Mesendoderm (in vitro differentiated cells): ENCODE results near the gene TMEM229B.

Source experiments
- DNase-seq: peaks from one replicate; pipeline ENCODE4 v3.0.0; 2013
- H2AK5ac ChIP-seq: 2 replicates; pipeline ENCODE4 v1.6.1; 2013; ENCODE audit warnings: low read length, inconsistent platforms
- H2BK120ac ChIP-seq: 2 replicates; pipeline ENCODE4 v1.6.1; 2013; ENCODE audit warnings: low read depth, mild to moderate bottlenecking, low read length, moderate library complexity, mixed read lengths
- H2BK15ac ChIP-seq: replicated peaks from 2 replicates; pipeline ENCODE4 v1.6.1; 2013; ENCODE audit warnings: low read depth, mild to moderate bottlenecking, moderate library complexity
- H2BK5ac ChIP-seq: 2 replicates; pipeline ENCODE4 v1.6.1; 2013; ENCODE audit warnings: low read length, inconsistent platforms
- H3K18ac ChIP-seq: 2 replicates; pipeline ENCODE4 v1.6.1; 2013; ENCODE audit warnings: mild to moderate bottlenecking, low read length, mixed read lengths
- H3K23ac ChIP-seq: one replicate; pipeline ENCODE4 v1.6.1; 2013; ENCODE audit warnings: low read length
- H3K27ac ChIP-seq: 2 replicates; pipeline ENCODE4 v1.5.1; 2013; ENCODE audit warnings: low read depth, mild to moderate bottlenecking, inconsistent platforms, low read length, moderate library complexity
- H3K27me3 ChIP-seq: 2 replicates; pipeline ENCODE4 v1.6.1; 2013; ENCODE audit warnings: low read length, control low read depth, mild to moderate bottlenecking, inconsistent platforms; ENCODE audit not compliant: insufficient read depth, poor library complexity
- H3K36me3 ChIP-seq: 2 replicates; pipeline ENCODE4 v1.6.1; 2013; ENCODE audit warnings: low read length, inconsistent platforms; ENCODE audit not compliant: control insufficient read depth, insufficient read depth
- H3K4ac ChIP-seq: one replicate; pipeline ENCODE4 v1.6.1; 2013; ENCODE audit warnings: low read depth, mild to moderate bottlenecking, low read length, moderate library complexity
- H3K4me1 ChIP-seq: 2 replicates; pipeline ENCODE4 v1.6.1; 2013; ENCODE audit warnings: low read depth, low read length, inconsistent platforms; ENCODE audit not compliant: control insufficient read depth
- H3K4me2 ChIP-seq: 2 replicates; pipeline ENCODE4 v1.6.1; 2013; ENCODE audit warnings: low read length
- H3K4me3 ChIP-seq: 2 replicates; pipeline ENCODE4 v1.5.1; 2013; ENCODE audit warnings: mild to moderate bottlenecking, low read length
- H3K56ac ChIP-seq: one replicate; pipeline ENCODE4 v1.6.1; 2013; ENCODE audit warnings: low read length
- H3K79me1 ChIP-seq: 2 replicates; pipeline ENCODE4 v1.6.1; 2013; ENCODE audit warnings: low read length, inconsistent platforms
- H3K79me2 ChIP-seq: 2 replicates; pipeline ENCODE4 v1.6.1; 2013; ENCODE audit warnings: mild to moderate bottlenecking, low read length; ENCODE audit not compliant: control insufficient read depth, insufficient read depth
- H3K9ac ChIP-seq: 2 replicates; pipeline ENCODE4 v1.6.1; 2013; ENCODE audit warnings: low read length, inconsistent platforms
- H4K5ac ChIP-seq: one replicate; pipeline ENCODE4 v1.6.1; 2013; ENCODE audit warnings: low read length
- H4K8ac ChIP-seq: one replicate; pipeline ENCODE4 v1.6.1; 2013; ENCODE audit warnings: low read depth, mild to moderate bottlenecking, control low read depth, low read length, moderate library complexity
- WGBS: extraction: QIAGEN DNeasy Blood & Tissue Kit; methylation state at CpG from one replicate; pipeline ENCODE4 v1.1.7; 2013; ENCODE audit warnings: low lambda C conversion rate, missing lambda C conversion rate; ENCODE audit not compliant: insufficient coverage; ENCODE audit errors: extremely low coverage; 5-methylcytosine and 5-hydroxymethylcytosine counted together

TMEM229B gene

DNA sequence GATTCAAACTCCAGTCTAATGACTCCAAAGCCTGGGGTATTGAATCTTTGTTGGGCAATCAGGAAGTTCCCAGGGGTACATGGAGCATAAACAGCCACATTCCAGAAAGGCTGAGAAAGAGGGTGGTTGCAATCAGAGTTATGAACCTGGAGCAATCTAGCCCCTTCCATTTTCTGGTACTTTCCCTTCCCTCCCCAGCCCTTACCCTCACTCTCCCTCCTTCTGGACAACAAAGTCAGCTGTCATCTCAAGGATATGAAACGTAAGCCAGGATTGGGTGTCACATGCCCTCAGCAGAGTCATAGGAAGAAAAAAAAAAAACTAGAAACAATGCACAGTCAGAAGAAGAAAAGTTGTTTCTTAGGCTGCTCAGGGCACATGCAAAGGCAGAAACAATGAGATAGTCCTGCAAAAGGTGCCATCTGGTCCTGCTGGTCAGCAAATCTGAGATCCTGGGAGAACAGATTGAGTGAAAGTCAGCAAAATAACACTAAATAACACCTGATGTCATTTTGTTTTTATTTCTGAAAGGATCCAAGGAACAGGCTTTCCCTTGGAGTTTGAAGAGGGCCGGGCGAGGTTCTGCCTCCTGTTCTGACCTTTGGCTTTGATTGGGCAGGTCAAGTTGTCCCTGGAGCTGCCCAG lies 27.1 kb downstream of the TMEM229B start:
- no peak overlapping the region for H2AK5ac ChIP-seq
- no peak overlapping the region for H2BK120ac ChIP-seq
- no peak for DNase-seq
- peak overlapping the region; percentile 56 for H3K56ac ChIP-seq
- no CpG with 5 or more reads among the region's 3 CpGs for WGBS
- no peak overlapping the region for H3K4me2 ChIP-seq
- H2BK5ac ChIP-seq, result no peak overlapping the region
- H3K36me3 ChIP-seq, result no peaks in the 10 kb centered on the region
- H3K79me1 ChIP-seq, result no peaks in the 10 kb centered on the region
- H2BK15ac ChIP-seq, result no peak overlapping the region
- H4K5ac ChIP-seq, result no peak overlapping the region
- H3K9ac ChIP-seq, result no peak overlapping the region
- H3K4ac ChIP-seq, result no peak overlapping the region
- H3K4me3 ChIP-seq, result no peak overlapping the region
- H3K27ac ChIP-seq, result no peak overlapping the region
- no peak overlapping the region for H3K23ac ChIP-seq
- no peak overlapping the region for H4K8ac ChIP-seq
- no peak overlapping the region for H3K18ac ChIP-seq
- H3K27me3 ChIP-seq, result no peaks in the 10 kb centered on the region
- no peaks in the 10 kb centered on the region for H3K79me2 ChIP-seq
- H3K4me1 ChIP-seq, result peaks cover 5% of the 10 kb centered on the region

DNA sequence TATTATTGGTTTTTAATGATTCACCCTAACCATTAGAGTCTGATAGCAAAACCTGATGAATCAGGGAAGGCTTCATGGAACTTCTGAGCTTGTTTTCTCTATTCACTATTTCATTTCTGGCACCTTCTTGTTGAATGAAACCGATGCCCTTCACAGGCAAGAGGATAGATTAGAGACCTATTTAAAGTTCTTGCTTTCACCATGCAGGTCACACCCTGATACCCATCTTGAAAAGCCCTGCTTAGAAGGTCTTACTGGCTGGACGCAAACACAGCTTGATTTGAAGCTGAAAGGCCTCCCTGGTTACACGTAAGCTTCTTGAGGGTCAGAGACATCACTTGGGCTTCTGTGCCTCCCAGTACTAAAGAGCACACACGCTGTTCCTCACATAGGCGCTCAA lies 29.2 kb downstream of the TMEM229B start:
- no peak overlapping the region for H4K8ac ChIP-seq
- no peak overlapping the region for H2AK5ac ChIP-seq
- no peak overlapping the region for H3K9ac ChIP-seq
- no peak overlapping the region for H2BK120ac ChIP-seq
- H2BK15ac ChIP-seq, result no peak overlapping the region
- H3K79me2 ChIP-seq, result no peaks in the 10 kb centered on the region
- WGBS, result no CpG with 5 or more reads among the region's 5 CpGs
- no peak overlapping the region for H3K4me3 ChIP-seq
- no peak overlapping the region for H3K27ac ChIP-seq
- H2BK5ac ChIP-seq, result no peak overlapping the region
- no peaks in the 10 kb centered on the region for H3K79me1 ChIP-seq
- no peak overlapping the region for H3K4me2 ChIP-seq
- H3K4ac ChIP-seq, result no peak overlapping the region
- DNase-seq, result no peak
- H3K27me3 ChIP-seq, result no peaks in the 10 kb centered on the region
- H3K56ac ChIP-seq, result no peak overlapping the region
- peaks cover 5% of the 10 kb centered on the region for H3K4me1 ChIP-seq
- H3K18ac ChIP-seq, result no peak overlapping the region
- H3K23ac ChIP-seq, result no peak overlapping the region
- no peak overlapping the region for H4K5ac ChIP-seq
- H3K36me3 ChIP-seq, result no peaks in the 10 kb centered on the region

DNA sequence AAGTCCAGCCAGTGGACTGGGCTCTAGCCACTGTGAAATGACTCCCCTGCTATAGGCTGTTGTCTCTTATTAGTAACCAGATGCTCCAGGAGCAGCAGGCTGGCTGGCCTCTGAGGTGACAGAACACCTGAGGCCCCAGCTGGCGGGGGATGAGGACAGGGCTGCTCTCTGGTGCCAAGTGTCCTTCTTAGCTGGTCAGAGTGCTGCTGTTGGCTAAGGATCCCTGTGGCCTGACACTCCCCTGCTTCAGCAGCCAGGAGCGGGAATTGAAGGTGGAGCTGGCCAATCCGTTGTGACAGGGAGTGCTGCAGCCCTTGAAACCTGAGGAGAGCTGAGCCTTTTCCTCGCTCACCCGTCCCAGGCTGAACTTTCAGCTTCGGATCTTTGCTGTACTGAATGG lies 30.7 kb downstream of the TMEM229B start:
- peak; percentile 67 for DNase-seq

DNA sequence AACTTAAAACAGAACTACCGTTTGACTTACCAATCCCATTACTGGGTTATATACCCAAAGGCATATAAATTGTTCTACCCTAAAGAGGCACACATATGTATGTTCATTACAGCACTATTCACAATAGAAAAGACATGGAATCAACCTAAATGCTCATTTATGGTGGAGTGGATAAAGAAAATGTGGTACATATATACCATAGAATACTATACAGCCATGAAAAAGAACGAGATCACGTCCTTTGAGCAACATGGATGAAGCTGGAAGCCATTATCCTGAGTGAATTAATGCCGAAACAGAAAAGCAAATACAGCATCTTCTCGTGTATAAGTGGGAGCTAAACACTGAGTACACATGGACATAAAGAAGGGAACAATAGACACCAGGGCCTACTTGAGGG lies 31.8 kb downstream of the TMEM229B start:
- no peak overlapping the region for H3K56ac ChIP-seq
- no peaks in the 10 kb centered on the region for H3K79me1 ChIP-seq
- H3K9ac ChIP-seq, result no peak overlapping the region
- no peak overlapping the region for H2BK5ac ChIP-seq
- H2AK5ac ChIP-seq, result no peak overlapping the region
- no peak overlapping the region for H3K4me3 ChIP-seq
- H3K36me3 ChIP-seq, result no peaks in the 10 kb centered on the region
- no peak overlapping the region for H3K18ac ChIP-seq
- H3K27me3 ChIP-seq, result no peaks in the 10 kb centered on the region
- no peak overlapping the region for H3K27ac ChIP-seq
- no peak overlapping the region for H4K8ac ChIP-seq
- peaks cover 5% of the 10 kb centered on the region for H3K4me1 ChIP-seq
- no peak overlapping the region for H3K4me2 ChIP-seq
- no peak overlapping the region for H3K4ac ChIP-seq
- H4K5ac ChIP-seq, result no peak overlapping the region
- H3K23ac ChIP-seq, result no peak overlapping the region
- DNase-seq, result no peak
- H3K79me2 ChIP-seq, result no peaks in the 10 kb centered on the region
- H2BK120ac ChIP-seq, result no peak overlapping the region
- H2BK15ac ChIP-seq, result no peak overlapping the region
- no CpG with 5 or more reads among the region's 5 CpGs for WGBS

More for the DNA sequence above, 30.7 kb downstream of the TMEM229B start:
- no peaks in the 10 kb centered on the region for H3K79me1 ChIP-seq
- H3K4ac ChIP-seq, result no peak overlapping the region
- H3K23ac ChIP-seq, result no peak overlapping the region
- H2BK15ac ChIP-seq, result no peak overlapping the region
- H2BK5ac ChIP-seq, result no peak overlapping the region
- peaks cover 5% of the 10 kb centered on the region for H3K4me1 ChIP-seq
- H3K9ac ChIP-seq, result no peak overlapping the region
- H3K56ac ChIP-seq, result no peak overlapping the region
- no peak overlapping the region for H4K8ac ChIP-seq
- no peak overlapping the region for H4K5ac ChIP-seq
- H3K4me3 ChIP-seq, result no peak overlapping the region
- H2AK5ac ChIP-seq, result no peak overlapping the region
- H3K27ac ChIP-seq, result no peak overlapping the region
- no CpG with 5 or more reads among the region's 6 CpGs for whole genome bisulfite sequencing
- H2BK120ac ChIP-seq, result no peak overlapping the region
- H3K4me2 ChIP-seq, result no peak overlapping the region
- no peaks in the 10 kb centered on the region for H3K36me3 ChIP-seq
- no peaks in the 10 kb centered on the region for H3K79me2 ChIP-seq
- no peaks in the 10 kb centered on the region for H3K27me3 ChIP-seq
- no peak overlapping the region for H3K18ac ChIP-seq

DNA sequence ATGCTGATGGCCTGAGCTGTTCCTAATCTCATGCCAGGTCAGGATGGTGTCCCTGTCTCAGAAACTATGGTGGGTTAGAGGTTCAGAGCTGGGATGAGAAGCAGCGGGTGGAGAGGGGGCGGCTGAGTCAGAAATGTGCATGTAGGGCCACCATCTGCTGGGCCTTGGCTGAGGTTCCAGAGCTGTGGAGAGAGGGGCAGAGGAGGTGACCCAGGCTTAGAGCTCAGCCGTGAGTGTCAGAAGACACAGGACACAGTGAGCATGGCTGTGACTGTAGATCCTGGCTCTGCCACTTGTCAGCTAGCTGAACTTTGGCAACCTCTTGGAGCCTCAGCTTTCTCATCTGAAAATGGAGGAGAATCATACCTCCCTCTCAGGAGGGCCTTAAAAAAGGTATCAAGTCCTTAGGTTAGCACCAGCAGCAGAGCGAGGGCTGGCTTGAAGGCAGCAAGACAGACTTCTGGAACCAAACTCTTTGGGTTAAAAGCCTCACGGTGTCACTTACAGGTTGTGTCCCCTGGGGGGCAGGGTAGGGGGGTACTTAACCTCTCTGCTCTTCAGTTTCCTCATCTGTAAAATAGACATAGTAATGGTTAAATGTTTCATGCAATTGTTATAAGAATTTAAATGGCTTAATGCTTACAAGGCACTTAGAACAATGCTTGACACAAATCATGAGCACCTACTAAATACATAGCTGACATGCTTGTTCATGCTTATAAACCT lies 34.8 kb downstream of the TMEM229B start:
- H3K79me2 ChIP-seq, result no peaks in the 10 kb centered on the region
- no peak overlapping the region for H2BK120ac ChIP-seq
- WGBS, result no CpG with 5 or more reads among the region's 5 CpGs
- H4K8ac ChIP-seq, result no peak overlapping the region
- H3K23ac ChIP-seq, result no peak overlapping the region
- no peak overlapping the region for H2AK5ac ChIP-seq
- H3K18ac ChIP-seq, result no peak overlapping the region
- H3K27ac ChIP-seq, result no peak overlapping the region
- H3K79me1 ChIP-seq, result no peaks in the 10 kb centered on the region
- no peaks in the 10 kb centered on the region for H3K27me3 ChIP-seq
- no peak overlapping the region for H2BK15ac ChIP-seq
- no peaks in the 10 kb centered on the region for H3K36me3 ChIP-seq
- no peak overlapping the region for H3K9ac ChIP-seq
- H3K4ac ChIP-seq, result no peak overlapping the region
- no peak overlapping the region for H3K56ac ChIP-seq
- DNase-seq, result no peak
- no peak overlapping the region for H3K4me3 ChIP-seq
- no peaks in the 10 kb centered on the region for H3K4me1 ChIP-seq
- H3K4me2 ChIP-seq, result no peak overlapping the region
- no peak overlapping the region for H4K5ac ChIP-seq
- H2BK5ac ChIP-seq, result no peak overlapping the region
